MCF 10A (cell line): ENCODE measurements around the gene GALNT15. TPM values are rescaled to one million over a fixed set of nuclear protein-coding genes. Genes with fewer than 3 reads are reported as not detected.

Experiments used
- BruUV-seq: library from RNA; stranded (reverse); fragments of 400-500 nt; replicated peaks from 2 replicates; lab custom pipeline; 2021; lab: Mats Ljungman, UMichigan
- CTCF ChIA-PET: fragments of 300-600 bp; sonication (Branson Sonifier 250); formaldehyde crosslinking; extraction: SDS; loops from one replicate; lab custom pipeline; 2021; ENCODE audit warnings: antibody characterized with exemption, inconsistent platforms; lab: Yijun Ruan, JAX
- POLR2A ChIA-PET: fragments of 300-600, 350-650 bp; sonication (Branson Sonifier 250); formaldehyde crosslinking; extraction: SDS; loops from one replicate; lab custom pipeline; 2020; ENCODE audit warnings: antibody characterized with exemption, inconsistent platforms; lab: Yijun Ruan, JAX
- DNase-seq: peaks from one replicate; pipeline ENCODE4 v3.0.0-alpha.2; 2018; ENCODE audit not compliant: unreplicated experiment
- H3K27ac Mint-ChIP-seq: one replicate; pipeline ENCODE4 v1.8.0; 2022; ENCODE audit warnings: mild to moderate bottlenecking, low read depth, mixed read lengths; ENCODE audit not compliant: unreplicated experiment
- H3K27me3 Mint-ChIP-seq: one replicate; pipeline ENCODE4 v1.8.0; 2022; ENCODE audit warnings: mixed read lengths; ENCODE audit not compliant: insufficient read depth, unreplicated experiment
- H3K36me3 Mint-ChIP-seq: one replicate; pipeline ENCODE4 v1.8.0; 2022; ENCODE audit warnings: mild to moderate bottlenecking, moderate library complexity, mixed read lengths; ENCODE audit not compliant: insufficient read depth, unreplicated experiment
- H3K4me1 Mint-ChIP-seq: one replicate; pipeline ENCODE4 v1.8.0; 2022; ENCODE audit warnings: mixed read lengths; ENCODE audit not compliant: insufficient read depth, unreplicated experiment
- H3K4me3 Mint-ChIP-seq: one replicate; pipeline ENCODE4 v1.8.0; 2022; ENCODE audit warnings: mild to moderate bottlenecking, moderate library complexity, mixed read lengths; ENCODE audit not compliant: unreplicated experiment
- H3K9me3 Mint-ChIP-seq: one replicate; pipeline ENCODE4 v1.8.0; 2022; ENCODE audit warnings: mixed read lengths; ENCODE audit not compliant: unreplicated experiment
- CTCF ChIP-seq: fragments of 200-600 bp; IDR thresholded peaks from one replicate; pipeline ENCODE4 v1.8.0; 2022; ENCODE audit warnings: antibody characterized with exemption, mild to moderate bottlenecking; ENCODE audit not compliant: unreplicated experiment
- intact Hi-C: fragments of 100-400 bp; cut with micrococcal nuclease; formaldehyde crosslinking; loops from 2 replicates; pipeline ENCODE4 v1.14.1; 2022
- total RNA-seq: library from RNA; stranded (reverse); gene quantifications from 2 replicates; pipeline ENCODE4 v1.2.3, GENCODE V29; 2022

The GALNT15 gene
- total RNA-seq, 1 experiment from 2014 or later = 3.0 TPM

GRCh38 chr3:16173283-16174025 lies 1.0 kb upstream of the GALNT15 start:
- peaks cover 8% of the 10 kb centered on the region for H3K36me3 Mint-ChIP-seq
- no peak overlapping the region for H3K4me3 Mint-ChIP-seq
- intact Hi-C loops = loop anchor here (1.0 to 5.0 kb wide), 2 partner anchors 71 to 125 kb away; no protein-coding TSS in a partner anchor
- no peak for TF ChIP-seq CTCF
- peaks cover 46% of the 10 kb centered on the region for H3K4me1 Mint-ChIP-seq
- no peaks in the 10 kb centered on the region for H3K27me3 Mint-ChIP-seq
- POLR2A ChIA-PET = interaction anchor here (1.2 to 3.0 kb wide), 9 partner anchors 10 to 119 kb away, joined by 3 to 26 read pairs (median 5); no protein-coding TSS in a partner anchor
- H3K27ac Mint-ChIP-seq = peak overlapping the region; percentile 24
- no TSS peak for BruUV-seq
- no peak for DNase-seq
- H3K9me3 Mint-ChIP-seq = no peaks in the 10 kb centered on the region
- CTCF ChIA-PET = interaction anchor here (0.6 to 11.9 kb wide), 9 partner anchors 11 to 351 kb away, joined by 3 to 183 read pairs (median 4); no protein-coding TSS in a partner anchor

- TF ChIP-seq CTCF = no peak
- intact Hi-C loops = loop anchor here (1.0 to 5.0 kb wide), 2 partner anchors 72 to 126 kb away; no protein-coding TSS in a partner anchor
- H3K9me3 Mint-ChIP-seq = no peaks in the 10 kb centered on the region
- H3K27me3 Mint-ChIP-seq = no peaks in the 10 kb centered on the region
- ChIA-PET POLR2A (interaction anchor here (1.2 to 3.0 kb wide), 9 partner anchors 10 to 120 kb away, joined by 3 to 26 read pairs (median 5); no protein-coding TSS in a partner anchor), CTCF (interaction anchor here (0.6 to 11.9 kb wide), 9 partner anchors 21 to 352 kb away, joined by 3 to 183 read pairs (median 4); no protein-coding TSS in a partner anchor)
- BruUV-seq = no TSS peak
- H3K36me3 Mint-ChIP-seq = peaks cover 11% of the 10 kb centered on the region
- peak overlapping the region; percentile 24 for H3K27ac Mint-ChIP-seq
- peaks cover 51% of the 10 kb centered on the region for H3K4me1 Mint-ChIP-seq
- peak overlapping the region; percentile 73 for H3K4me3 Mint-ChIP-seq
- DNase-seq = no peak
Observed at GRCh38 chr3:16174026-16174355, 489 bp upstream of the GALNT15 start.

GRCh38 chr3:16174976-16175901 lies 759 bp downstream of the GALNT15 start:
- H3K27me3 Mint-ChIP-seq = no peaks in the 10 kb centered on the region
- peak overlapping the region; percentile 24 for H3K27ac Mint-ChIP-seq
- POLR2A ChIA-PET = interaction anchor here (0.6 to 3.0 kb wide), 9 partner anchors 8 to 353 kb away, joined by 3 to 26 read pairs (median 5); no protein-coding TSS in a partner anchor
- CTCF ChIA-PET = interaction anchor here (0.6 to 11.9 kb wide), 9 partner anchors 73 to 361 kb away, joined by 3 to 183 read pairs (median 3); no protein-coding TSS in a partner anchor
- intact Hi-C loops = loop anchor here (1.0 to 5.0 kb wide), 2 partner anchors 73 to 127 kb away; no protein-coding TSS in a partner anchor
- H3K4me1 Mint-ChIP-seq = peaks cover 57% of the 10 kb centered on the region
- DNase-seq = no peak
- TSS peak; percentile 70 for BruUV-seq
- H3K36me3 Mint-ChIP-seq = peaks cover 11% of the 10 kb centered on the region
- no peaks in the 10 kb centered on the region for H3K9me3 Mint-ChIP-seq
- peak overlapping the region; percentile 73 for H3K4me3 Mint-ChIP-seq
- TF ChIP-seq CTCF = no peak
